ENCODE data around the gene ZMYND8.

- TF ChIP-seq CHD1 (IDR thresholded peaks at IDR 0.05; ENCODE audit: low read depth, low read length), result no peak
- no peak for TF ChIP-seq POLR2A (IDR thresholded peaks at IDR 0.05; ENCODE audit: low read depth, low read length)
- 0 out of 2 replicates have a peak, but pooled peaks have one; percentile 22 for TF ChIP-seq CEBPB (IDR thresholded peaks at IDR 0.05; ENCODE audit: low read depth, low read length)
- TF ChIP-seq, protein P1, sequence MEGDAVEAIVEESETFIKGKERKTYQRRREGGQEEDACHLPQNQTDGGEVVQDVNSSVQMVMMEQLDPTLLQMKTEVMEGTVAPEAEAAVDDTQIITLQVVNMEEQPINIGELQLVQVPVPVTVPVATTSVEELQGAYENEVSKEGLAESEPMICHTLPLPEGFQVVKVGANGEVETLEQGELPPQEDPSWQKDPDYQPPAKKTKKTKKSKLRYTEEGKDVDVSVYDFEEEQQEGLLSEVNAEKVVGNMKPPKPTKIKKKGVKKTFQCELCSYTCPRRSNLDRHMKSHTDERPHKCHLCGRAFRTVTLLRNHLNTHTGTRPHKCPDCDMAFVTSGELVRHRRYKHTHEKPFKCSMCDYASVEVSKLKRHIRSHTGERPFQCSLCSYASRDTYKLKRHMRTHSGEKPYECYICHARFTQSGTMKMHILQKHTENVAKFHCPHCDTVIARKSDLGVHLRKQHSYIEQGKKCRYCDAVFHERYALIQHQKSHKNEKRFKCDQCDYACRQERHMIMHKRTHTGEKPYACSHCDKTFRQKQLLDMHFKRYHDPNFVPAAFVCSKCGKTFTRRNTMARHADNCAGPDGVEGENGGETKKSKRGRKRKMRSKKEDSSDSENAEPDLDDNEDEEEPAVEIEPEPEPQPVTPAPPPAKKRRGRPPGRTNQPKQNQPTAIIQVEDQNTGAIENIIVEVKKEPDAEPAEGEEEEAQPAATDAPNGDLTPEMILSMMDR (conservative IDR thresholded peaks at IDR 0.05; ENCODE audit: low read depth, low read length), result no peak
- no peak for TF ChIP-seq BHLHE40 (IDR thresholded peaks at IDR 0.05; ENCODE audit: low read depth, low read length)
Measured at GRCh38 chr20:47326658-47327268, 29.7 kb downstream of the ZMYND8 start.

Measured in IMR-90 (cell line).